ENCODE measurements around the gene SP110. TPM values are rescaled to one million over a fixed set of nuclear protein-coding genes. Genes with fewer than 3 reads are reported as not detected.
A peak's percentile ranks its signal among the peaks of the same experiment; 100 is the strongest.

SP110 gene
- total RNA-seq, 4 donors from 2014 or later: 13.7 to 181 (median 24.4) TPM

DNA sequence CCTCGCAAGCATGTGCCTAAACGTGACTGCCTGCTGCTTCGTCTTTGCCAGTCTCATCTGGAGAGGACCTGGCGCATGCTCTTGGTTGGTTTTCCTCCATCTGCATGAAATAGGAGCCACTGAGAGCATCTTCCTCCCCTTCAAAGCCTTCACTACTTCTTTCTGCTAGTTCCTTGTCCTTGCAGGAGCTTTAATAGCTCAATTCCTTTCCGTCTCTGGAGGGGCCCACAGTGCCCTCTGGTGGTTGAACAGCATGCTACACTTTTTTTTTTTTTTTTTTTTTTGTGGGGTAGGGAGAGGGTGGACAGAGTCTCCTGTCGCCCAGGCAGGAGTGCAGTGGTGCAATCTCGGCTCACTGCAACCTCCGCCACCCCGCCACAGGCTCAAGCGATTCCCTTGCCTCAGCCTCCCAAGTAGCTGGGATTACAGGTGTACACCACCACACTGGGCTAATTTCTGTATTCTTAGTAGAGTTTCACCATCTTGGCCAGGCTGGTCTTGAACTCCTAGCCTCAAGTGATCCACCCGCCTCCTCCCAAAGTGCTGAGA, 59.6 kb downstream of the SP110 start:
- H3K4me3 ChIP-seq: no peak overlapping the region
- DNase-seq: peak; percentile 35 to 63 (median 61)
- H3K4me1 ChIP-seq: no peaks in the 10 kb centered on the region
- no peak overlapping the region for H3K27ac ChIP-seq
- no peaks in the 10 kb centered on the region for H3K36me3 ChIP-seq
- H3K27me3 ChIP-seq: no peaks in the 10 kb centered on the region
- no peaks in the 10 kb centered on the region for H3K9me3 ChIP-seq
- no peak for TF ChIP-seq POLR2A (IDR thresholded peaks at IDR 0.05)
- TF ChIP-seq, protein P1, sequence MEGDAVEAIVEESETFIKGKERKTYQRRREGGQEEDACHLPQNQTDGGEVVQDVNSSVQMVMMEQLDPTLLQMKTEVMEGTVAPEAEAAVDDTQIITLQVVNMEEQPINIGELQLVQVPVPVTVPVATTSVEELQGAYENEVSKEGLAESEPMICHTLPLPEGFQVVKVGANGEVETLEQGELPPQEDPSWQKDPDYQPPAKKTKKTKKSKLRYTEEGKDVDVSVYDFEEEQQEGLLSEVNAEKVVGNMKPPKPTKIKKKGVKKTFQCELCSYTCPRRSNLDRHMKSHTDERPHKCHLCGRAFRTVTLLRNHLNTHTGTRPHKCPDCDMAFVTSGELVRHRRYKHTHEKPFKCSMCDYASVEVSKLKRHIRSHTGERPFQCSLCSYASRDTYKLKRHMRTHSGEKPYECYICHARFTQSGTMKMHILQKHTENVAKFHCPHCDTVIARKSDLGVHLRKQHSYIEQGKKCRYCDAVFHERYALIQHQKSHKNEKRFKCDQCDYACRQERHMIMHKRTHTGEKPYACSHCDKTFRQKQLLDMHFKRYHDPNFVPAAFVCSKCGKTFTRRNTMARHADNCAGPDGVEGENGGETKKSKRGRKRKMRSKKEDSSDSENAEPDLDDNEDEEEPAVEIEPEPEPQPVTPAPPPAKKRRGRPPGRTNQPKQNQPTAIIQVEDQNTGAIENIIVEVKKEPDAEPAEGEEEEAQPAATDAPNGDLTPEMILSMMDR (IDR thresholded peaks at IDR 0.05): peak; percentile 30 to 73 (median 66)

DNA sequence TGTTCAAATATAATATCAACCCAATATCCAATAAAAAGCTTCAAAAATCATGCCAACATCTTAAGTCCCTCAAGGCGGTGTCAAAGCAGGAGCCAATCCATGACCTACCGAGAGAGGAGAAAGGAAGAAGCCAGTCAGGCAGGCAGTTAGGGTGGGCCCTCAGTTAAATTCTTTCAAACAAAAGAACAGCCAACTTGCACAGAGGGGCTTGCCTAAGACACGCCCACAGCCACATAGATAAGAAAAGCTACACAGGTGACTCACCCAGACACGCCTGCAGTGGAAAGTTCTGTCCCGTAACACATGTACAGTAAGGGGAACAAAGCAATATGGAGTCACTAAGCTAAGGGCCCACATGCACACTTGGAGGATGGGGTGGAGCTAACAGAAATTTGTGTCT, 61.3 kb downstream of the SP110 start:
- H3K9me3 ChIP-seq: no peaks in the 10 kb centered on the region
- no peaks in the 10 kb centered on the region for H3K36me3 ChIP-seq
- DNase-seq: no peak
- no peak overlapping the region for H3K4me3 ChIP-seq
- H3K27ac ChIP-seq: no peak overlapping the region
- H3K27me3 ChIP-seq: no peaks in the 10 kb centered on the region
- no peak for TF ChIP-seq POLR2A (IDR thresholded peaks at IDR 0.05)
- TF ChIP-seq, protein P1 (IDR thresholded peaks at IDR 0.05): no peak
- no peaks in the 10 kb centered on the region for H3K4me1 ChIP-seq

DNA sequence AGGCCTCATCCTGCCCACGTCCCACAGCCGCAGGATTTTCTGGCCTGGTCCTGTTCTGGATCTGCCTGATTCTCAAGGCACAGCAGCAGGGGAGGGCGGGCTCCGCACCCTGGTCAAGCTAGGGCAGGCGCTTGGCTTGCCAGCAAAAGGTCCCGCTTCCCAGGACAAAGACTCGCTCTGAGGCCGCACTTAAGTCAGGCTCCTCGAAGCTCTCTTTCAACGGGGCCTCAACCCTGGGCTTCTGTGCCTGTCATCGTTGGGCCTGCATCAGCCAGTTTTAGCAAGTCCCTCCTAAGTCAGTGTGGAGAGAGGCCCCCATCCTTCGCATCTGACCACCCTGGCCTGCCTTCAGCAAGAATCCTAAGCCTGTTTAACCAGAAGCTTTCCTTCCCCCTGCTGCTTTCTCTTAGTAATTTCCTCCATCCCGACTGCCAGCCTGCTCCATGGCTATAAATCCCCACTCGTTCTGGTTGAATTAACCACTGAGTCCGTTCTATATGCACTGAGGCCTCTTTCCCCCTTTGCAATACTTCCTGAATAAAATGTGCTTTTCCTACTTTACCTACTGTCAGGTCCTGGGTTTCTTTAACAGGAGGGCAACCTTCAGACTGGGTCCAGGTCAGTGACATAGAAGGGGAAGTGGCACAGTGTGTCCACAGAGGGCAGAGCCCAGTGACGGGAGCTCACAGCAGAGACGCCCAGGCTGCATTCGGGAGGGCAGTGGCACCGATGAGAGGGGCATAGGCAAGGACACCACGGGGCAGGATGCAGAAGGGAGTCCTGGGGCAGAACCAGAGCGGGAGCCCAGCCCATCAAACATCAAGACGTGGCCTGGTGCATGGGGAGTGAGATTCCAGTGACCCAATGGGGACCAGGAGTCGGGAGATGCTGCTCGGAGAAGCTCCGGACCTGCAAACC, 62.7 kb downstream of the SP110 start:
- Histone ChIP-seq H3K36me3 (no peaks in the 10 kb centered on the region), H3K4me3 (no peak overlapping the region), H3K4me1 (no peaks in the 10 kb centered on the region), H3K27me3 (no peaks in the 10 kb centered on the region), H3K9me3 (no peaks in the 10 kb centered on the region), H3K27ac (no peak overlapping the region)
- no peak for TF ChIP-seq POLR2A (IDR thresholded peaks at IDR 0.05)
- TF ChIP-seq, protein P1 (IDR thresholded peaks at IDR 0.05): no peak
- DNase-seq: no peak

DNA sequence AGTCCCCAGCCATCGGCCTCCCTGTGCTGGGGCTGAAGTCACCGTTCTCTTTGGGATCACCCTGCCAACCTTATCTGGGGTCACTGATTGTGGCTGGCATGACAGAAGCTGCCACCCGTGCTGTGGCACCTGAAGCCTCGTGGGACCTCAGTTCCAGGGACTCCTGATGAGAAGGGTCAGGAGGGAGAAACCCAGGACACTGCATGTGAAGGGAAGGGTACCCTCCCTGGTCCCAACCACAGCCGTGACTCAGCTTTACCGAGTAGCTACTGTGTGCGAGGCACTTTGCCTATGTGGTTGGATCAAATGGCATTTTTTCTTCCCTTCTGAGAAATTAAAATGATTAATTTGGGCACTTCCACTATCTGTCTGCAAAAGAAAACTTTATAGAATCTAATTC, 64.4 kb downstream of the SP110 start:
- TF ChIP-seq, protein P1 (IDR thresholded peaks at IDR 0.05): no peak
- no peak for TF ChIP-seq POLR2A (IDR thresholded peaks at IDR 0.05)
- H3K9me3 ChIP-seq: no peaks in the 10 kb centered on the region
- no peaks in the 10 kb centered on the region for H3K27me3 ChIP-seq
- H3K4me1 ChIP-seq: no peaks in the 10 kb centered on the region
- DNase-seq: no peak
- H3K27ac ChIP-seq: no peak overlapping the region
- H3K4me3 ChIP-seq: no peak overlapping the region
- no peaks in the 10 kb centered on the region for H3K36me3 ChIP-seq

DNA sequence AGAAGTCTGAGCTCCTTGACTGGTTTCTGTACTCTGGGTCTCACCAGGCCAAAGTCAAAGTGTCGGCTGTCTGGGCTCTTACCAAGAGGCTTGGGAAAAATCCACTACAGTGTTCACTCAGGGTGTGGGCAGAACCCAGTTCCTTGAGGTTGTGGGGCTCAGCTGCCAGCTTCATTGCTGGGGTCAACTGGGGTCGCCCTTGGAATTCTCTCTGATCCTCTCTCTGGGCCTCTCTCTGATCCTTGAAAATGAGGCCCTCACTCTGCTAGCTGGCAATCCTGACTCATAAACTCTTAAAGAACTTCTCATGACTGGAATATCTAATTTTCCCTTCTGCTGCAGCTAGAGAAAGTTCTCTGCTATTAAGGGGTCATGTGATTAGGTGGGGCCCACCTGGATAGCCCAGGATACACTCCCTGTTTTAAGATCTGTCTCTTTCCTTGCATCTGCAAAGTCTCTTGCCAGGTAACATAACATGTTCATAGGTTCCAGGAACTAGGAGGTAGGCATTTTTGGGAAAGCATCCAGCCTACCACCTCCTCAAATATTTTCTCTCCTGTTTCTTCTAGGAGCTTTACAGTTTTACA, 66.3 kb downstream of the SP110 start:
- no peaks in the 10 kb centered on the region for H3K27me3 ChIP-seq
- no peak for TF ChIP-seq POLR2A (IDR thresholded peaks at IDR 0.05)
- TF ChIP-seq, protein P1 (IDR thresholded peaks at IDR 0.05): no peak
- H3K4me1 ChIP-seq: no peaks in the 10 kb centered on the region
- H3K9me3 ChIP-seq: no peaks in the 10 kb centered on the region
- no peak overlapping the region for H3K27ac ChIP-seq
- H3K4me3 ChIP-seq: no peak overlapping the region
- H3K36me3 ChIP-seq: no peaks in the 10 kb centered on the region
- no peak for DNase-seq

Data from Peyer's patch (tissue), 4 donors.